OCI-LY3 (cell line): ENCODE measurements around the gene HABP2.

ENCODE experiments used
- CTCF ChIP-seq: fragments of 200-600, 300-600 bp; sonication (generic); IDR thresholded peaks from 2 replicates; pipeline ENCODE4 v1.5.1; 2014; ENCODE audit warnings: antibody characterized with exemption, low read length, low read depth
- EZH2phosphoT487 ChIP-seq: fragments of 200-600 bp; shearing (Covaris generic); IDR thresholded peaks from 2 replicates; pipeline ENCODE4 v1.6.1; 2018; ENCODE audit warnings: antibody characterized with exemption, mixed run types, low read depth

GRCh38 chr10:113631684-113632367 is 79.0 kb downstream of the HABP2 start:
- TF ChIP-seq CTCF (no peak), EZH2phosphoT487 (no peak)
